ENCODE measurements around the gene CNPPD1.

DNA sequence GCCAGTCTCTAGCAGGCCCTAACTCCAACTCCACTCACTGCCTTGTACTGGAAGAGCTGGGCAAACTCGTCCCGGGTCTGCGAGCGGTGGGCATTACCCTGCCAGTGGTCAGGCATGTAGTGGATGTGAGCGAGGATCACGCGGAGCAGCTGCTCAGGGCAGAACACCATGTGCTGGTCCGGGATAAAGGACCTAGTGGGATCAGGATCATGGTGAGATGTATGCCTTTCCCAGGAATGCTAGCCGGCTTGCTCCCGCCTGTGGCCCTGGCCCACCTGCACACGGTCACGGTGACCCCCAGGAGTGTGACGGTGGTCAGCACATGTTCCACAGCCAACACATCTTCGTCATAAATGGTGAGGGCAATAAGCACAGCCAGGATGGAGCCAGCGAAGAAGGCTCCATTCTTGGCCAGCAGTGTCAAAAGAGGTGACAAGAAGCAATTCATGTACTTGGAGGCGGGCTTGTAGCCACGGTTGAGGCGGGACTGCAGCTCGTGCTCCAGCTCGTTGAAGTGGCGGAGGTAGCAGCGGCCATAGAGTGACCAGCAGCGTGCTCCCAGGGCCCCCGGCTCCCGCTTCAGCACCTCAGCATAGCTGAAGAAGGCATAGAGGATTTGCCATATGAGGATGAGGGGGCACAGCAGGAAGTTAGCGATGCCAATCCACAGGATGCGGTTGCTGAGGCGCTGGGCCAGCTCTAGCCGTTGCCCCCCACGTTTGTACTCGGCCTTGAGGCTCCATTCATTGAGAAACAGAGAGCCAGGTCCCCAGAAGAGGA lies 47.3 kb upstream of the CNPPD1 start:
- TF ChIP-seq POLR2A (IDR thresholded peaks at IDR 0.05), result no peak
- TF ChIP-seq, protein P1, sequence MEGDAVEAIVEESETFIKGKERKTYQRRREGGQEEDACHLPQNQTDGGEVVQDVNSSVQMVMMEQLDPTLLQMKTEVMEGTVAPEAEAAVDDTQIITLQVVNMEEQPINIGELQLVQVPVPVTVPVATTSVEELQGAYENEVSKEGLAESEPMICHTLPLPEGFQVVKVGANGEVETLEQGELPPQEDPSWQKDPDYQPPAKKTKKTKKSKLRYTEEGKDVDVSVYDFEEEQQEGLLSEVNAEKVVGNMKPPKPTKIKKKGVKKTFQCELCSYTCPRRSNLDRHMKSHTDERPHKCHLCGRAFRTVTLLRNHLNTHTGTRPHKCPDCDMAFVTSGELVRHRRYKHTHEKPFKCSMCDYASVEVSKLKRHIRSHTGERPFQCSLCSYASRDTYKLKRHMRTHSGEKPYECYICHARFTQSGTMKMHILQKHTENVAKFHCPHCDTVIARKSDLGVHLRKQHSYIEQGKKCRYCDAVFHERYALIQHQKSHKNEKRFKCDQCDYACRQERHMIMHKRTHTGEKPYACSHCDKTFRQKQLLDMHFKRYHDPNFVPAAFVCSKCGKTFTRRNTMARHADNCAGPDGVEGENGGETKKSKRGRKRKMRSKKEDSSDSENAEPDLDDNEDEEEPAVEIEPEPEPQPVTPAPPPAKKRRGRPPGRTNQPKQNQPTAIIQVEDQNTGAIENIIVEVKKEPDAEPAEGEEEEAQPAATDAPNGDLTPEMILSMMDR (IDR thresholded peaks at IDR 0.05), result no peak
